ENCODE data around the gene SH3PXD2A.

DNA sequence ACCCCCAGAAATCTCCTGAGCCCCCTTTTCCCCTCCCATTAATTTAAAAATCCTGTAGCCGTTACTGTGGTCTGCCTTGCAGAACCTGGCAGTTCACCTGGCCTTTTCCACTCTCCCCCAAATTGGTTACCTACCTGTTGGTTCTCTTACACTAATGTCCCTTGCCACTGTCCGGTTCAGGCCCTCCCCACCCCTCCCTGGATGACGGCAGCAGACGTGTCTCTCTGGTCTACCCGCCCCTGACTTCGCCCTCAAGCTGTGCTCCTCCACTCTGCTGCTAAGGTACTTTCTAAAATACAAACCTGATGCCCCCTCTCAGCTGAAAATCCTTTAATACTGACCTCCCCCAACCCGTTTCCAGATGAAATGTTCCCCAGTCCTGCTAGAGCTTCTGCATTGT, 15.6 kb upstream of the SH3PXD2A start:
- TF ChIP-seq POLR2A (IDR thresholded peaks at IDR 0.05; ENCODE audit: low read depth, low read length) (no peak), POLR2AphosphoS5 (IDR thresholded peaks at IDR 0.05; ENCODE audit: low read depth, low read length) (no peak)

All from GM12891 (cell line).